Prostate gland (tissue), 2 donors: ENCODE results near the gene BANP.
"Not testable (repeated sequence)": the region's sequence is repeated elsewhere in the genome, so short reads cannot be mapped to it uniquely, and the experiment has no call there.

Experiments
- CTCF ChIP-seq, 4 experiments: fragments of 200-600 bp in 2 of 4; fragments of 450-650 bp in 2 of 4; sonication (generic) in 2 of 4; IDR thresholded peaks; 1 replicate in 3 of 4; 2 replicates in 1 of 4; pipeline ENCODE4 v1.5.1; 2016 to 2019; ENCODE audit warnings: antibody characterized with exemption in 4 of 4, mild to moderate bottlenecking in 2 of 4, moderate library complexity in 2 of 4
- POLR2A ChIP-seq: fragments of 450-650 bp; IDR thresholded peaks from one replicate; pipeline ENCODE4 v1.6.1; 2016; ENCODE audit warnings: antibody characterized with exemption, mild to moderate bottlenecking
- POLR2AphosphoS5 ChIP-seq: sonication (generic); formaldehyde crosslinking; IDR thresholded peaks from one replicate; pipeline ENCODE4 v1.6.1; 2017; ENCODE audit warnings: antibody characterized with exemption

GRCh38 chr16:88093556-88094252 lies 142.5 kb downstream of the BANP start:
- not testable (repeated sequence) for TF ChIP-seq POLR2A; CTCF (IDR thresholded peaks at IDR 0.05); POLR2AphosphoS5
